Measurements from ENCODE around the gene SLITRK2.

The SLITRK2 gene, protein sequence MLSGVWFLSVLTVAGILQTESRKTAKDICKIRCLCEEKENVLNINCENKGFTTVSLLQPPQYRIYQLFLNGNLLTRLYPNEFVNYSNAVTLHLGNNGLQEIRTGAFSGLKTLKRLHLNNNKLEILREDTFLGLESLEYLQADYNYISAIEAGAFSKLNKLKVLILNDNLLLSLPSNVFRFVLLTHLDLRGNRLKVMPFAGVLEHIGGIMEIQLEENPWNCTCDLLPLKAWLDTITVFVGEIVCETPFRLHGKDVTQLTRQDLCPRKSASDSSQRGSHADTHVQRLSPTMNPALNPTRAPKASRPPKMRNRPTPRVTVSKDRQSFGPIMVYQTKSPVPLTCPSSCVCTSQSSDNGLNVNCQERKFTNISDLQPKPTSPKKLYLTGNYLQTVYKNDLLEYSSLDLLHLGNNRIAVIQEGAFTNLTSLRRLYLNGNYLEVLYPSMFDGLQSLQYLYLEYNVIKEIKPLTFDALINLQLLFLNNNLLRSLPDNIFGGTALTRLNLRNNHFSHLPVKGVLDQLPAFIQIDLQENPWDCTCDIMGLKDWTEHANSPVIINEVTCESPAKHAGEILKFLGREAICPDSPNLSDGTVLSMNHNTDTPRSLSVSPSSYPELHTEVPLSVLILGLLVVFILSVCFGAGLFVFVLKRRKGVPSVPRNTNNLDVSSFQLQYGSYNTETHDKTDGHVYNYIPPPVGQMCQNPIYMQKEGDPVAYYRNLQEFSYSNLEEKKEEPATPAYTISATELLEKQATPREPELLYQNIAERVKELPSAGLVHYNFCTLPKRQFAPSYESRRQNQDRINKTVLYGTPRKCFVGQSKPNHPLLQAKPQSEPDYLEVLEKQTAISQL

DNA sequence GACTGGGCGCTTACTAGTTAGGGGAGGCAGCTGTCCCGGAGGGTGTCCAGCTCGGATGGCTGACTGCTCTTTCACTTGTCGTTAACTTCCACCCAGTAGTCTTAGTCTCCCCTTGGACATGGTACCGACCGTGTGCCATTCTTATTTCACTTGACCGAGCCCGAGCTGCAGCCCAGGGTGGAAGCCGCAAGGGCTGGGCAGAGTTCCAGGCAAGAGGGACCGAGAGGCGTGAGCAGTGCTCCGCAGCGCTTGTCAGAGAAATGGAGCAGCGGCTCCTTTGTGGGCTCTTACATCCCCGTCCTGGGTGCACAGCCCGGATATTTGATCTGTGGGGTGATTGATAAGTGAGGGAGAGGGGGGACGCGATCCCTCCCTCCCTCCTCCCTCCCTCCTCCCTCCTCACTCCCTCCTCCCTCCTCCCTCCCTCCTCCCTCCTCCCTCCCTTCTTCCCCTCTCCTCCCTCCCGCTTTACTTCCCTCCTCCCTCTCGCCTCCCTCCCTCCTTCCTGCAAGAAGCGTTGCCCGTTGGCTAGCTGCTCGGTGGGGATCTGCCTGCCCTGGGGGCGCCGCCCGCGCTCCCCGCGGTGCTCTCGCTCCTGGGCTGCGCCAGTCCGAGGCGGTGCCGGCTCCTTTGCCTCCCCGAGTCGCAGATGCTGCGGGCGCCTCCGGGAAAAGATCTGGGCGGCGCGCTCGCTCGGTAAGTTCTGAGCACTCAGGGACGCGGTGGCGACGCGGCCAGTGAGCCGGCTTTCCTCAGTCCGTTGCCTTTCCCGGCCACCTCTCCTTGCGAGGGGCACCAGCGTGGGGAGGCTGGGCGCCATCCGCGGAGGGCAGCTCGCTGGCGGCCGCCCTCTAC, at the start of gene SLITRK2:
SLITRK2 (plus strand) TSS at position 499 of the 855 bp plus-strand sequence. CDS start 4,597 bp downstream, outside the sequence.
- Histone ChIP-seq H3K36me3 (ENCODE audit: control insufficient read depth in 2 of 2, insufficient read depth in 1 of 2, low read length in 2 of 2) (no peaks in the 10 kb centered on the region), H3K9me3 (ENCODE audit: control insufficient read depth, insufficient read depth, low read depth, low read length) (no peaks in the 10 kb centered on the region), H3K4me3 (ENCODE audit: low read depth, low read length) (no peak within 1 kb of the TSS), H3K4me1 (ENCODE audit: control insufficient read depth, insufficient read depth, low read length) (no peaks in the 10 kb centered on the region), H3K27ac (ENCODE audit: extremely low read depth, low read depth, low read length) (no peak within 1 kb of the TSS)
- ChIA-PET CTCF (no interaction called here), POLR2A (no interaction called here)
- TF ChIP-seq, protein P1, sequence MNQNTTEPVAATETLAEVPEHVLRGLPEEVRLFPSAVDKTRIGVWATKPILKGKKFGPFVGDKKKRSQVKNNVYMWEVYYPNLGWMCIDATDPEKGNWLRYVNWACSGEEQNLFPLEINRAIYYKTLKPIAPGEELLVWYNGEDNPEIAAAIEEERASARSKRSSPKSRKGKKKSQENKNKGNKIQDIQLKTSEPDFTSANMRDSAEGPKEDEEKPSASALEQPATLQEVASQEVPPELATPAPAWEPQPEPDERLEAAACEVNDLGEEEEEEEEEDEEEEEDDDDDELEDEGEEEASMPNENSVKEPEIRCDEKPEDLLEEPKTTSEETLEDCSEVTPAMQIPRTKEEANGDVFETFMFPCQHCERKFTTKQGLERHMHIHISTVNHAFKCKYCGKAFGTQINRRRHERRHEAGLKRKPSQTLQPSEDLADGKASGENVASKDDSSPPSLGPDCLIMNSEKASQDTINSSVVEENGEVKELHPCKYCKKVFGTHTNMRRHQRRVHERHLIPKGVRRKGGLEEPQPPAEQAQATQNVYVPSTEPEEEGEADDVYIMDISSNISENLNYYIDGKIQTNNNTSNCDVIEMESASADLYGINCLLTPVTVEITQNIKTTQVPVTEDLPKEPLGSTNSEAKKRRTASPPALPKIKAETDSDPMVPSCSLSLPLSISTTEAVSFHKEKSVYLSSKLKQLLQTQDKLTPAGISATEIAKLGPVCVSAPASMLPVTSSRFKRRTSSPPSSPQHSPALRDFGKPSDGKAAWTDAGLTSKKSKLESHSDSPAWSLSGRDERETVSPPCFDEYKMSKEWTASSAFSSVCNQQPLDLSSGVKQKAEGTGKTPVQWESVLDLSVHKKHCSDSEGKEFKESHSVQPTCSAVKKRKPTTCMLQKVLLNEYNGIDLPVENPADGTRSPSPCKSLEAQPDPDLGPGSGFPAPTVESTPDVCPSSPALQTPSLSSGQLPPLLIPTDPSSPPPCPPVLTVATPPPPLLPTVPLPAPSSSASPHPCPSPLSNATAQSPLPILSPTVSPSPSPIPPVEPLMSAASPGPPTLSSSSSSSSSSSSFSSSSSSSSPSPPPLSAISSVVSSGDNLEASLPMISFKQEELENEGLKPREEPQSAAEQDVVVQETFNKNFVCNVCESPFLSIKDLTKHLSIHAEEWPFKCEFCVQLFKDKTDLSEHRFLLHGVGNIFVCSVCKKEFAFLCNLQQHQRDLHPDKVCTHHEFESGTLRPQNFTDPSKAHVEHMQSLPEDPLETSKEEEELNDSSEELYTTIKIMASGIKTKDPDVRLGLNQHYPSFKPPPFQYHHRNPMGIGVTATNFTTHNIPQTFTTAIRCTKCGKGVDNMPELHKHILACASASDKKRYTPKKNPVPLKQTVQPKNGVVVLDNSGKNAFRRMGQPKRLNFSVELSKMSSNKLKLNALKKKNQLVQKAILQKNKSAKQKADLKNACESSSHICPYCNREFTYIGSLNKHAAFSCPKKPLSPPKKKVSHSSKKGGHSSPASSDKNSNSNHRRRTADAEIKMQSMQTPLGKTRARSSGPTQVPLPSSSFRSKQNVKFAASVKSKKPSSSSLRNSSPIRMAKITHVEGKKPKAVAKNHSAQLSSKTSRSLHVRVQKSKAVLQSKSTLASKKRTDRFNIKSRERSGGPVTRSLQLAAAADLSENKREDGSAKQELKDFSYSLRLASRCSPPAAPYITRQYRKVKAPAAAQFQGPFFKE (tag by site-specific recombination; IDR thresholded peaks at IDR 0.05; ENCODE audit: borderline replicate concordance) = no peak
- TF ChIP-seq KLF1 (tag by site-specific recombination; IDR thresholded peaks at IDR 0.05) = no peak
- TF ChIP-seq ZFHX2 (tag by site-specific recombination; conservative IDR thresholded peaks at IDR 0.05) = no peak
- TF ChIP-seq, protein P2, sequence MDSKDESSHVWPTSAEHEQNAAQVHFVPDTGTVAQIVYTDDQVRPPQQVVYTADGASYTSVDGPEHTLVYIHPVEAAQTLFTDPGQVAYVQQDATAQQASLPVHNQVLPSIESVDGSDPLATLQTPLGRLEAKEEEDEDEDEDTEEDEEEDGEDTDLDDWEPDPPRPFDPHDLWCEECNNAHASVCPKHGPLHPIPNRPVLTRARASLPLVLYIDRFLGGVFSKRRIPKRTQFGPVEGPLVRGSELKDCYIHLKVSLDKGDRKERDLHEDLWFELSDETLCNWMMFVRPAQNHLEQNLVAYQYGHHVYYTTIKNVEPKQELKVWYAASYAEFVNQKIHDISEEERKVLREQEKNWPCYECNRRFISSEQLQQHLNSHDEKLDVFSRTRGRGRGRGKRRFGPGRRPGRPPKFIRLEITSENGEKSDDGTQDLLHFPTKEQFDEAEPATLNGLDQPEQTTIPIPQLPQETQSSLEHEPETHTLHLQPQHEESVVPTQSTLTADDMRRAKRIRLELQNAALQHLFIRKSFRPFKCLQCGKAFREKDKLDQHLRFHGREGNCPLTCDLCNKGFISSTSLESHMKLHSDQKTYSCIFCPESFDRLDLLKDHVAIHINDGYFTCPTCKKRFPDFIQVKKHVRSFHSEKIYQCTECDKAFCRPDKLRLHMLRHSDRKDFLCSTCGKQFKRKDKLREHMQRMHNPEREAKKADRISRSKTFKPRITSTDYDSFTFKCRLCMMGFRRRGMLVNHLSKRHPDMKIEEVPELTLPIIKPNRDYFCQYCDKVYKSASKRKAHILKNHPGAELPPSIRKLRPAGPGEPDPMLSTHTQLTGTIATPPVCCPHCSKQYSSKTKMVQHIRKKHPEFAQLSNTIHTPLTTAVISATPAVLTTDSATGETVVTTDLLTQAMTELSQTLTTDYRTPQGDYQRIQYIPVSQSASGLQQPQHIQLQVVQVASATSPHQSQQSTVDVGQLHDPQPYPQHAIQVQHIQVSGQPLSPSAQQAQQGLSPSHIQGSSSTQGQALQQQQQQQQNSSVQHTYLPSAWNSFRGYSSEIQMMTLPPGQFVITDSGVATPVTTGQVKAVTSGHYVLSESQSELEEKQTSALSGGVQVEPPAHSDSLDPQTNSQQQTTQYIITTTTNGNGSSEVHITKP (tag by site-specific recombination; IDR thresholded peaks at IDR 0.05) = no peak
- no peak for TF ChIP-seq ZNF561 (tag by site-specific recombination; IDR thresholded peaks at IDR 0.05; ENCODE audit: borderline replicate concordance)
- no peak for TF ChIP-seq ZEB2 (tag by site-specific recombination; IDR thresholded peaks at IDR 0.05)
- TF ChIP-seq ZNF214 (tag by site-specific recombination; IDR thresholded peaks at IDR 0.05; ENCODE audit: borderline replicate concordance) = no peak
- TF ChIP-seq ZNF776 (tag by site-specific recombination; IDR thresholded peaks at IDR 0.05; ENCODE audit: borderline replicate concordance) = no peak
- TF ChIP-seq, protein P3, sequence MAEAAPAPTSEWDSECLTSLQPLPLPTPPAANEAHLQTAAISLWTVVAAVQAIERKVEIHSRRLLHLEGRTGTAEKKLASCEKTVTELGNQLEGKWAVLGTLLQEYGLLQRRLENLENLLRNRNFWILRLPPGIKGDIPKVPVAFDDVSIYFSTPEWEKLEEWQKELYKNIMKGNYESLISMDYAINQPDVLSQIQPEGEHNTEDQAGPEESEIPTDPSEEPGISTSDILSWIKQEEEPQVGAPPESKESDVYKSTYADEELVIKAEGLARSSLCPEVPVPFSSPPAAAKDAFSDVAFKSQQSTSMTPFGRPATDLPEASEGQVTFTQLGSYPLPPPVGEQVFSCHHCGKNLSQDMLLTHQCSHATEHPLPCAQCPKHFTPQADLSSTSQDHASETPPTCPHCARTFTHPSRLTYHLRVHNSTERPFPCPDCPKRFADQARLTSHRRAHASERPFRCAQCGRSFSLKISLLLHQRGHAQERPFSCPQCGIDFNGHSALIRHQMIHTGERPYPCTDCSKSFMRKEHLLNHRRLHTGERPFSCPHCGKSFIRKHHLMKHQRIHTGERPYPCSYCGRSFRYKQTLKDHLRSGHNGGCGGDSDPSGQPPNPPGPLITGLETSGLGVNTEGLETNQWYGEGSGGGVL (tag by site-specific recombination; IDR thresholded peaks at IDR 0.05) = no peak
- TF ChIP-seq FEZF1 (tag by site-specific recombination; IDR thresholded peaks at IDR 0.05) = no peak
- no peak for TF ChIP-seq YY2 (tag by site-specific recombination; IDR thresholded peaks at IDR 0.05)
- TF ChIP-seq ZNF747 (tag by site-specific recombination; IDR thresholded peaks at IDR 0.05) = no peak
- TF ChIP-seq ZNF629 (tag by site-specific recombination; IDR thresholded peaks at IDR 0.05) = no peak
- no peak for TF ChIP-seq ZNF223 (tag by site-specific recombination; IDR thresholded peaks at IDR 0.05)
- no peak for TF ChIP-seq OVOL3 (tag by site-specific recombination; IDR thresholded peaks at IDR 0.05)
- no peak for TF ChIP-seq ZNF2 (tag by site-specific recombination; IDR thresholded peaks at IDR 0.05)
- no peak for TF ChIP-seq ZNF133 (tag by site-specific recombination; IDR thresholded peaks at IDR 0.05)
- no peak for TF ChIP-seq ZNF530 (tag by site-specific recombination; IDR thresholded peaks at IDR 0.05; ENCODE audit: low read depth)
- no peak for TF ChIP-seq ZNF302 (tag by site-specific recombination; IDR thresholded peaks at IDR 0.05; ENCODE audit: low read depth)
- TF ChIP-seq, protein P4, sequence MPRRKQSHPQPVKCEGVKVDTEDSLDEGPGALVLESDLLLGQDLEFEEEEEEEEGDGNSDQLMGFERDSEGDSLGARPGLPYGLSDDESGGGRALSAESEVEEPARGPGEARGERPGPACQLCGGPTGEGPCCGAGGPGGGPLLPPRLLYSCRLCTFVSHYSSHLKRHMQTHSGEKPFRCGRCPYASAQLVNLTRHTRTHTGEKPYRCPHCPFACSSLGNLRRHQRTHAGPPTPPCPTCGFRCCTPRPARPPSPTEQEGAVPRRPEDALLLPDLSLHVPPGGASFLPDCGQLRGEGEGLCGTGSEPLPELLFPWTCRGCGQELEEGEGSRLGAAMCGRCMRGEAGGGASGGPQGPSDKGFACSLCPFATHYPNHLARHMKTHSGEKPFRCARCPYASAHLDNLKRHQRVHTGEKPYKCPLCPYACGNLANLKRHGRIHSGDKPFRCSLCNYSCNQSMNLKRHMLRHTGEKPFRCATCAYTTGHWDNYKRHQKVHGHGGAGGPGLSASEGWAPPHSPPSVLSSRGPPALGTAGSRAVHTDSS (tag by site-specific recombination; IDR thresholded peaks at IDR 0.05) = no peak
